Ramos (cell line): ENCODE measurements around the gene KRTAP5-7.

Source experiments
- in situ Hi-C: fragments of 300-500 bp; cut with MboI; formaldehyde crosslinking; loops from one replicate; pipeline ENCODE4 v1.14.3; 2022; ENCODE audit warnings: low sequenced_read_pairs; ENCODE audit not compliant: unreplicated experiment

Gene KRTAP5-7

DNA sequence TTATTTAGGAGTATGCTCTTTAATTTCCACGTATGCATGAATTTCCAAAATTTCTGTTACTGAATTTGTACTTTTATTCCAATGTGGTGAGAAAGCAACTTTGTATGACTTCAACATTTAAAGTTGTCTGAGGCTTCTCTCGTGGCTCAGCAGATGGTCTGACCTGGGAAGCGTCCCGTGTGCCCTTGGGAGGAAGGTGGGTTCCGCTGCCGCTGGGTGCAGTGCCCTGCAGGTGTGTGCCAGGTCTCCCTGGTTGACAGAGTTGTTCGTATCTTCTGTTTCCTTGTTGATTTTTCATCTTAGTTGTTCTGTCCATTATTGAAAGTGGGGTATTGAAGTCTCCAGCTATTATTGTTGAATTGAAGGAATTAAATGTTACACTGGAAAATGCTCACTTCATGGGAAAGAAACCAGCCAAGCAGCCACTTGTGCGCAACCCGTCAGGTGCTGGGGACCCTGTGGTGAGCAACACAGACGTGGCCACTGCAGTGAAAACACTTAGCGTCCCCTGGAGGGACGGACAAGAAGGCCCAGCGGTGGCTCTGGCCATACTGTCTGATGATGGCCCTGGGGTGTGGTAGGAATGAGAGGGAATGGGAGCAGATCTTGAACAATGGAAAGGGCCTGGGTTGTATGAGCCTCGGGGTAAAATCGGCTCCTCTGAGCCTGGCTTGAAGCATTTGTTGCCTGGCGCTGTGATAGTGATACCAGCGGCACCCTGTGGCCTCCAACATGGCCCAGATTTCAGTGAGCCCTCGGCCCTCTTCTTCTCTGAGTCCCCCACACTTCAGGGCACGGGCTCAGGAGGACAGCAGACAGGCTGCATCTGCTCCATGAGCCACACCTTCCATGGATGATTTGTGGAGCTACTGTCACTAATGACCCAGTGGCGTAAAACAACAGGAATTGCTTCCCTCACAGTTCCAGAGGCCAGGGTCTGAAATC, 31.5 kb upstream of the KRTAP5-7 start:
- in situ Hi-C loops = no loop called here

- in situ Hi-C loops = no loop called here
Measured at GRCh38 chr11:71496421-71496820, 30.6 kb upstream of the KRTAP5-7 start.

GRCh38 chr11:71498091-71498490, 29.0 kb upstream of the KRTAP5-7 start:
- in situ Hi-C loops = no loop called here

DNA sequence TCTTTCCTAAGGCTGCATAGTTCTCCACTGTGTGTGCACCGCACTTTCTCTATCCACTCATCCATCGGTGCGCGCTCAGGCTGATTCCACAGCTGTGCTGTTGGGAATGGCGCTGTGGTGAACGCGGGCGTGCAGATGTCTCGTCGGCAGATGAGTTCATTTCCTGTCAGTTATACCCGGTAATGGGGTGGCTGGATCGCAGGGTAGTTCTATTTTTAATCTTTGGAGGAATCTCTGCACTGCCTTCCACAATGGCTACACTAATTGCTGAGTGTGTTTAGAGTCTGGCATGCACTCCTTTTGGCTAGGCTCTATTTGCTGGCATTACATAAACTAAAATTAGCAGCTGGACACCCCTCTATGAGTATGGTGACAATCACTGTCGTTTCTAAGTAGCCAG, 27.9 kb upstream of the KRTAP5-7 start:
- in situ Hi-C loops = no loop called here

DNA sequence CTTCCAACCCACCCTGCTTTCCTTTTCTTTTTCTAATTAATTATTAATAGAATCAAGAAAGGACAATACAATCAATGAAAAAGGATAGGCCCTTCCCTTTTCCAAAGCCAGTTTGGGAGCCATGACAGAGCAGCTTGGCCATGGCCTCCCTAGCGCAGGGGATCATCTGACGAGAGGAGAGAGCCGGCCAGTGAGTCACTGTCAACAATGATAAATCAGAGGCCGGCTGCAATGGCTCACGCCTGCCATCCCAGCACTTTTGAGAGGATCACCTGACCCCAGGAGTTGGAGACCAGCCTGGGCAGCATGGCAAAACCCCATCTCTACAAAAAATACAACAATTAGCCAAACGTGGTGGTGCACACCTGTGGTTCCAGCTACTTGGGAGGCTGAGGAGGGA, 27.5 kb upstream of the KRTAP5-7 start:
- in situ Hi-C loops = no loop called here

DNA sequence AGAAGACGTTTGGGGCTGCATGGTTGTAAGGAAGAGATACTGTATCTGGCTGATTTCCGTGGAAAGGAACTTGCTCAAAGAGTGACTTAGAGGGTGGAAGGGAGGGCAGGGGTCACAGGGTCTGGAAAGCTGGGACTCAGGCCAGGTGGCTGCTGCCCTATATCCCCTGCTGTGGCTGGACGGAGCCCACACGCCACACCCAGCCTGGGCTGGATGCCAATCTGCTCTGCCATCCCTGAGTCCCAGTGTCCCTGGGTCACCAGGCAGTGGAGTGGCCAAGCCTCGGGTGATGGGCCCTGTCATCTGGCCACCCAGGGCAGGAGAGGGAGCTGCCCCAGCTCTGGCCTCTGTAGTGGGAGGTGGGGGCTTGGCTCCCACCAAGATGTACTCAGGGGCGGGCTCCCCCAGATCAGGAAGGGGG, 26.5 kb upstream of the KRTAP5-7 start:
- in situ Hi-C loops = no loop called here

DNA sequence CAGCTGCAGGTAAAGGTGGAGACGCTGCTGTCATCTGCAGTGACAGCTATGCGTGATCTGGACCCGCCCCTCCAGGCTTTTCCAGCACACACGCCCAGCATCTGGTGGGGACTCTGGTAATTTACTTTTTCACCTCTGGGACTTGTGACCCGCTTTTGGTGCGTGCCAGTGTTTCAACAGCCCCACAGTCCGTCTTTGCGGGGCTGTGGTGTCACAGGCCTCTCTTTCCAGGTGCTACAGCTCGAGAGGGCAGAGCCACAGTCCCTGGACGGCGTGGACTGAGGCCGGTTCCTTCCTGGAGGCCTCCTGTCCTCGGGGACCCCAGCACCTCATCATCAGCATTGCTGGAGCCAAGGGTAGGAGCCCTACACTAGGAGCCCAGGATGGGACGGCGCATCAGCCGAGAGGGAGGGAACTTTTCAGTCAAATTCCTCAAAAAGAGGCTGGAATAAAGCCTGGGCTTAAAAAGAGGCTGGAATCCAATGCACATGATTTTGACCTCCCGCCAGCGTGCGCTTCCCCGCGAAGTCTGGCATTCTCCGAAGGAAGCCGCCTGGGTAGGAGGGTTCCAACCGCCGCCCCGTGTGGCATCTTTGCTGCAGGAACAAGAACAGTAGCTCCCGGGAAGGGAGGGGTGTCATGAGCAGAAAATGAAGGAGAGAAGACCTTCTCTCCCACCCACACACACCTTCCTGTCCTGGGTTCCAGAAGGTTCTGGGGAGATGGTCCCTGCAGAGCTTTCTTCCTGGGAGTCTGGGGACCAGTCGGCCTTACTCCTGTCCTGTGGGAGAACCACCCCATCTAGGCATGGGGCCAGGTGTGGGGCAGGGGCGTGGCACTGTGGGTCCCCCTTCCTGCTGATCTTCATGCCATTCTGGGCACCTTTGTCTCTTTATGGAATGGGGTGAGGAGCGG, 25.7 kb upstream of the KRTAP5-7 start:
- in situ Hi-C loops = no loop called here

GRCh38 chr11:71502026-71502425, 25.0 kb upstream of the KRTAP5-7 start:
- in situ Hi-C loops = no loop called here

DNA sequence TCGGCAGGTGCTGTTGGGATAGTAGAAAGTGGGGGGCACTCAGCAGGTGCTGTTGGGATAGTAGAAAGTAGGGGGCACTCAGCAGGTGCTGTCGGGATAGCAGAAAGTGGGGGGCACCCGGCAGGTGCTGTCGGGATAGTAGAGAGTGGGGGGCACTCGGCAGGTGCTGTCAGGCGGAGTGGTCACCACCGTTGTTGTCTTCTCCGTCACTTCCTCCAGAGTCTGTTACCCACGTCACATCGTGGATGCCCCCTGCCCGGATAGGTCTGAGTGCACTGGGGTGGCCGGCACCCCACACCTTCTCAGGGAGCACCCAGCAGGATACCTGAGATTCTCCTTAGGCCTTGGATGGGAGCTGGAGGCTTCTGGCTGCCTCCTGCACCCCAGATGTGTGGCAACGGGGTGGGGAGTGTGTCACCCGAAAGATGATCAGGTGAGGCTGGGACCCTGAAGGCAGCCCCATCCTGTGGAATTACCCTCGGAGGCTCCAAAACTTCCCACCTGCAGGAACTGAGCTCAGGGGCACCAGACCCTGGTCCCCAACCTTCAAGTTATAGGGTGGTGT, 24.1 kb upstream of the KRTAP5-7 start:
- in situ Hi-C loops = no loop called here

GRCh38 chr11:71504531-71504930, 22.5 kb upstream of the KRTAP5-7 start:
- in situ Hi-C loops = no loop called here

- in situ Hi-C loops = no loop called here
Measured at GRCh38 chr11:71505001-71505400, 22.1 kb upstream of the KRTAP5-7 start.

- in situ Hi-C loops = no loop called here
Measured at GRCh38 chr11:71505781-71506180, 21.3 kb upstream of the KRTAP5-7 start.

DNA sequence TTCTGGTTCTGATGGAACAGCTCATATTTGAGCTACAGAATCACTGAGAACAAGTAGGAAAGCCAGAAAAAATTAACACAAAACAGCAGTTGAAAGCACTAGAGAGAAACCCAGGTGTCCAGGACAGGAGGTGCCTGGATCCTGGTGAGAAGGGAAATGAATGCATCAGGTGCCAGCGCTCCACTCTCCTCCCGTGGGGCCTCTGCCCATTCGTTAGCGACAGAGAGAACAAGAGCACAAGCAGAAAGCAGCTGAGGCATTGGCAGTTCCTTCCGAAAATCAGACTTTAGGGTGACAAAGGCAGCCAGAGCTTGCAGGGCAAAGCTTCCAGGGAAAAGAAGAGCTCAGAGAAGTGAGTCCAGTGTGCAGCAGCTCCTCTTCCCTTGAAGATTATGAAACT, 20.0 kb upstream of the KRTAP5-7 start:
- in situ Hi-C loops = no loop called here

- in situ Hi-C loops = no loop called here
Measured at GRCh38 chr11:71518506-71519471, 8.3 kb upstream of the KRTAP5-7 start.

GRCh38 chr11:71519546-71519945, 7.5 kb upstream of the KRTAP5-7 start:
- in situ Hi-C loops = no loop called here

GRCh38 chr11:71525188-71525937, 1.7 kb upstream of the KRTAP5-7 start:
- in situ Hi-C loops = no loop called here

DNA sequence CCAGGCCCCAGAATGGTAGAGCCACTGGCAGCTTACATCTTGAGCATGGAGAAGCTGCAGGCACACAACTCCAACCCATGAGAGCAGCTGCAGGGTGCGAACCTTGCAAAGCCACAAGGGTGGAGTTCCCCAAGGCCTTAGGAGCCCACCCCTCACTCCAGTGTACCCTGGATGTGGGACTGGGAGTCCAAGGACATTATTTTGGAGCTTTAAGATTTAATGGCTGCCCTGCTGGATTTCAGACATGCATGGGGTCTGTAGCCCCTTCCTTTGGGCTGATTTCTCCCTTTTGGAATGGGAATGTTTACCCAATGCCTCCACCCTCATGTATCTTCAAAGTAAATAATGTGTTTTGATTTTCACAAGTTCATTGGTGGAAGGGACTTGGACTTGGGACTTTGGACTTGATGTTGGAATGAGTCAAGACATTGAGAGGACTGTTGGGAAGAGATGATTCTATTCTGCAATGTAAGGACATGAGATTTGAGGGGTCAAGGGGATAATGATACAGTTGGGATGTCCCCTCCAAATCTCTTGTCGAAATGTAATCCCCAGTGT, 1.1 kb upstream of the KRTAP5-7 start:
- in situ Hi-C loops = no loop called here

DNA sequence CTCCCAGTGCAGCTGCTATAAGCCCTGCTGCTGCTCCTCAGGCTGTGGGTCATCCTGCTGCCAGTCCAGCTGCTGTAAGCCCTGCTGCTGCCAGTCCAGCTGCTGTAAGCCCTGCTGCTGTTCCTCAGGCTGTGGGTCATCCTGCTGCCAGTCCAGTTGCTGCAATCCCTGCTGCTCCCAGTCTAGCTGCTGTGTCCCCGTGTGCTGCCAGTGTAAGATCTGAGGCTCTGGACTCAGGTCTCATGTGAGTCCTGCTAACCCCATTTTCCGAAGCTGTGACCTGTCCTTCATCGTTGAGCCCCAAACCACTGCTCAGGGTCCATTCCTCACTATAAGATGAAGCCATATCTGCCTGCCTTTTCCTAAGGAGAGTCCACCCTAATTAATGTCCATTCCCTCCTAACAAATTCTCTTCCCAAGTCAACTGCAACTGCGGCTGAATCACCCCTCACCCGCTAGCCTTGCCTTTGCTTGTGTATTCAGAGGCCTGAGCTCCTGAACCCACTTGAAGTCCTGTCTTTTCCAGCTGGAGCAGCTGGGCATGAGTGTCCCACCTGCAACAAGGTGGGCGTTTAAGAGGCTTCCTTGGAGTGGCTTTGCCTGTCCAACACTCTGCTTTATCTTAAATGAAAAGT, 626 bp downstream of the KRTAP5-7 start:
- in situ Hi-C loops = no loop called here
